GM18511 (cell line): ENCODE results near the gene C11orf42.

Experiments
- ATAC-seq: cut with Tn5 transposase; IDR thresholded peaks from one replicate; pipeline ENCODE4 v1.9.1; 2021; ENCODE audit warnings: mild to moderate bottlenecking, moderate library complexity; ENCODE audit not compliant: unreplicated experiment

Gene C11orf42

DNA sequence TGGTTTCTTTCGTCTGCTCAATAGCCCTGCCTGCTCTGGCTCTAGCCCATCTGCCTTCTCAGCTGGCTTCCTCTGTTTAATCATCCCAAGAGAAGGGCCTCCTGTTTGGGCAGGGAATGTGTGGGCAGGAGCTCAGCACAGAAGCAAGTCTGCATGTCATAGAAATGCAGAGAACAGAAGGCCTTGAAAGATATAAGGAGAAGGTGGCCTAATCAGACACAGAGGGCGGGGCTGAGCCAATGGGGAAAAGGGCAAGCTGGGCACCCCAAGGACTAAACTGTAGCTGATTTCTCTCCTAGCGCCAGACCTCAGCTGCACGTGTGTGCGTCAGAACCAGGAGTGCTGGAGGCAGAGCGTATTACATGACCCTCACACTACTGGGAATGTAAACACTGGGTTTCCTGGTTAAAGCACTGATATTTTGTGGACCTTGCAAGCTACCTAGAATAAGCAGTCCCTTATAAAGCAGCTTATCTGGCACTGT lies 46.7 kb downstream of the C11orf42 start:
- ATAC-seq, result no peak

DNA sequence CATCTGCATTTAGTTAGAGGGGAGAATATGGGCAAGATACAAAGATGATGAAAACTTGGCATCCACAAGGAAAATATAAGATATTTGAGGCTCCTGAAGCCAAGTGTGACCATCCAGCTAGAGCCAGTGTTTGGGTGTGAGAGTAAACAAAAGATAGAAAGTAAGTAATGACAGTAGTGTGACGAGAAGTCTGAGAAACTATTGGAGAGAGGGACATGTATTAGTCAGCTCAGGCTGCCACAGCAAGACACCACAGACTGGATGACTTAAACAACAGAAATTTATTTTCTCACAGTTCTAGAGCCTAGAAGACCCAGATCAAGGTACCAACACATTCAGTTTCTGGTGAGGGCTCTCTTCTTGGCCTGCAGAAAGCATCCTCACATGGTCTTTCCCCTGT lies 47.8 kb downstream of the C11orf42 start:
- ATAC-seq, result no peak

DNA sequence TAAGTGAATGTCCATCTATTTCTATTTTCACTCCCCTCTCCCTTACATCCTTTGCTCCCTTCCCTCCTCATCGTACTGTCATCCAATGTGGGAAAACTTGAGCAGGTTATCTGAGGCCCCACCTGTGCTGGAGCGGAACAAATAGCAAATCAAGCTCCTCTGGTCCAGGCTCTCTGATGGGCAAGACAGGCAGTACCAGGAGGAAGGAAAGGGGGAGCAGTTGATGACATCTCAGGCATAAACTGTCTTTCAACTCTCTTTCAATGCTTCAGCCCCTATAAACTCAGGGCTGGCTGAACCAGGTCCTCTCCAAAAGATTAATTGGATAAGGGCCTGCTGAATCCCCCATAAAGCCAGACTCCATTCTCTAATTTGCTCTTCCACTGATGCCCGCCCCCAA lies 52.8 kb downstream of the C11orf42 start:
- no peak for ATAC-seq

DNA sequence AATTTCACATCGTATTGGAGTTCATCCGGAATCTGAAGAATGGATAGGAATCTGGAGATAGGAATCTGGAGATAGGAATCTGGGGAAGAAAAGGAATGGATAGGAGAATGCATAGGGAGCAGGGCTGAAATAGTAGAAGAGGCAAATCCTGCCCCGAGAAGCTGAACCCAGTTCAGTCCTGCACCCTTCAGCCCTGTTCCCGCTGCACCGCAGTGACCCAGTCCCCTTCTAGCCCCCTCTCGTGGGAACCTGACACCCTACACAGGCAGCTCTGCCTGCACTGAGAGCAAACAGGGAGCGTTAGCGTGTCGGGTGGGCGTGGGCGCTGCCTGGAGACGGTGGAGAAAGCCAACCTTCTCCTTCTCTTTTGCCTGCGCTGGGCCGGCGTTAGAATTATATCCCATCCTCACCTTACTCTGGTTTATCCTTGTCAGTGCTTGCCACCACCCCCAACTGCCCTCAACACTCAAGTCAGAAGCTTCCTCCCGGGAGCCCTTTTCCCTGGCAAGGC lies 53.3 kb downstream of the C11orf42 start:
- ATAC-seq, result no peak

DNA sequence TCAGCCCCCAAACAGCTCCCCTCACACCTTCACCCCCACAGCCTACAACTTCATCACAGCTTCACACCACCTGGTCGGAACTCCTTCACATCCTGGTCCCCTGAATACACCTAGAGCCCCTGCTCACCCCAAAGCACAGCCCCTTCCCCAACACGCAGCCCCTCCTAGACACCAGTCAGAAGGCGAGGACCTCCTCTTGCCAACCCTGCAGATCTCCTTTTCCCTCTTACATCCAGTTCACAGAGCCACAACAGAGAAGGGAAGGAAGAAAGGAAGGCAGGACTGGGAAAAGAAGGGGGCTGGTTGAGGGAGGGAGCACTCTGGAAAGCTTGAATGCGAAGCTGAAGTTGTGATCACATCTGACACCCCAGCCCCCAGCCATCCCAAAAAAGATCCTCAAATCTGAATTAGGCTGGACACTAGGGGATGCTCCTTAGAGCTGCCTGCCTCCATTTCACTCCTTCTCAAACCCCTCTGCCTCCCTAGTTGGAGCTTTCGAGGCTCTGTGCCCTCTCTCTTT lies 54.9 kb downstream of the C11orf42 start:
- ATAC-seq, result no peak
